Adrenal gland (tissue), 5 donors: ENCODE results near the gene MAGI2.

Experiments
- POLR2A ChIP-seq, 2 donors: fragments of 450-650 bp; IDR thresholded peaks; one replicate each; pipeline ENCODE4 v1.6.1; 2017; ENCODE audit warnings: antibody characterized with exemption in 2 of 2, mild to moderate bottlenecking in 2 of 2, moderate library complexity in 1 of 2
- TF ChIP-seq, protein P1 (sequence below), 6 experiments: fragments of 450-650 bp in 4 of 6; fragments of 200-600 bp in 2 of 6; sonication (generic) in 1 of 6; IDR thresholded peaks; 1 replicate in 5 of 6; 2 replicates in 1 of 6; pipeline versions ENCODE4 v1.5.1 to v1.8.0; 2016 to 2021; ENCODE audit warnings: antibody characterized with exemption in 6 of 6, mild to moderate bottlenecking in 2 of 6, moderate library complexity in 1 of 6
- donor health status: DM: no; HTN: no; CAD: no.

DNA sequence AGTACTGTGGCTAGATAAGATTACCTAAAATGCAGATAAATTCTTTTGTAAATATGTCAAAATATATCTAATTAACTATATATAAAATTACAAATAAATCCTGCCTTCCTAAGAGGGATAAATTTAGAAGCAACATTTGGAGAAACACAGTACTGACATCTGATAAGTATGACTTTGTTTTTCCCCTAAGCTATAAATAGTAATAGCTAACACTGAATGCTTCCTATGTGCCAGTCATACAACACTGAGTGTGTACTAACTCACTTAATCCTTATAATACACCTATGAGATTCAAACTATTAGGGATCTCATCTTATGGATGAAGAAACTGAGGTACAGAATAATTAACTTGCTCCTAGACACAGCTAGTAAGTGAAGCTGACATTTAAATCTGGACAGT, 733.4 kb downstream of the MAGI2 start:
- TF ChIP-seq, protein P1, sequence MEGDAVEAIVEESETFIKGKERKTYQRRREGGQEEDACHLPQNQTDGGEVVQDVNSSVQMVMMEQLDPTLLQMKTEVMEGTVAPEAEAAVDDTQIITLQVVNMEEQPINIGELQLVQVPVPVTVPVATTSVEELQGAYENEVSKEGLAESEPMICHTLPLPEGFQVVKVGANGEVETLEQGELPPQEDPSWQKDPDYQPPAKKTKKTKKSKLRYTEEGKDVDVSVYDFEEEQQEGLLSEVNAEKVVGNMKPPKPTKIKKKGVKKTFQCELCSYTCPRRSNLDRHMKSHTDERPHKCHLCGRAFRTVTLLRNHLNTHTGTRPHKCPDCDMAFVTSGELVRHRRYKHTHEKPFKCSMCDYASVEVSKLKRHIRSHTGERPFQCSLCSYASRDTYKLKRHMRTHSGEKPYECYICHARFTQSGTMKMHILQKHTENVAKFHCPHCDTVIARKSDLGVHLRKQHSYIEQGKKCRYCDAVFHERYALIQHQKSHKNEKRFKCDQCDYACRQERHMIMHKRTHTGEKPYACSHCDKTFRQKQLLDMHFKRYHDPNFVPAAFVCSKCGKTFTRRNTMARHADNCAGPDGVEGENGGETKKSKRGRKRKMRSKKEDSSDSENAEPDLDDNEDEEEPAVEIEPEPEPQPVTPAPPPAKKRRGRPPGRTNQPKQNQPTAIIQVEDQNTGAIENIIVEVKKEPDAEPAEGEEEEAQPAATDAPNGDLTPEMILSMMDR (IDR thresholded peaks at IDR 0.05), result no peak
- TF ChIP-seq POLR2A (IDR thresholded peaks at IDR 0.05), result no peak
